Hepatocyte (in vitro differentiated cells): Measurements from ENCODE around the gene TMEM30A. TPM values are rescaled to one million over a fixed set of nuclear protein-coding genes. Genes with fewer than 3 reads are reported as not detected.

ENCODE experiments used
- DNase-seq: peaks from one replicate; pipeline ENCODE4 v3.0.0-alpha.2; 2016; ENCODE audit warnings: low spot score
- H2AFZ ChIP-seq: fragments of 200-600 bp; sonication (generic); 2 replicates; pipeline ENCODE4 v1.6.0; 2016; ENCODE audit warnings: antibody characterized with exemption, mild to moderate bottlenecking
- H3K27ac ChIP-seq: fragments of 200-600 bp; sonication (generic); 2 replicates; pipeline ENCODE4 v1.5.1; 2016; ENCODE audit warnings: mild to moderate bottlenecking
- H3K27me3 ChIP-seq: fragments of 200-600 bp; sonication (generic); 2 replicates; pipeline ENCODE4 v1.6.1; 2016
- H3K36me3 ChIP-seq: fragments of 200-600 bp; sonication (generic); replicated peaks from 2 replicates; pipeline ENCODE4 v1.5.1; 2016; ENCODE audit warnings: low read depth; ENCODE audit not compliant: insufficient read depth
- H3K4me1 ChIP-seq: fragments of 200-600 bp; sonication (generic); 2 replicates; pipeline ENCODE4 v1.5.1; 2016; ENCODE audit warnings: mild to moderate bottlenecking, moderate library complexity; ENCODE audit not compliant: insufficient read depth
- H3K4me2 ChIP-seq: fragments of 200-600 bp; sonication (generic); 2 replicates; pipeline ENCODE4 v1.6.0; 2016
- H3K4me3 ChIP-seq: fragments of 200-600 bp; sonication (generic); 2 replicates; pipeline ENCODE4 v1.5.1; 2016; ENCODE audit warnings: mild to moderate bottlenecking
- H3K79me2 ChIP-seq: fragments of 200-600 bp; sonication (generic); 2 replicates; pipeline ENCODE4 v1.6.0; 2017; ENCODE audit warnings: mild to moderate bottlenecking
- H3K9me2 ChIP-seq: fragments of 200-600 bp; sonication (generic); replicated peaks from 2 replicates; pipeline ENCODE4 v1.6.0; 2017; ENCODE audit warnings: mild to moderate bottlenecking; ENCODE audit not compliant: insufficient read depth
- H3K9me3 ChIP-seq: fragments of 200-600 bp; sonication (generic); 2 replicates; pipeline ENCODE4 v1.5.1; 2016; ENCODE audit warnings: low read depth, mild to moderate bottlenecking
- H4K20me1 ChIP-seq: fragments of 200-600 bp; sonication (generic); 2 replicates; pipeline ENCODE4 v1.6.0; 2016; ENCODE audit warnings: mild to moderate bottlenecking; ENCODE audit not compliant: insufficient read depth, poor library complexity, severe bottlenecking
- CTCF ChIP-seq: fragments of 200-600 bp; sonication (generic); IDR thresholded peaks from 2 replicates; pipeline ENCODE4 v1.5.1; 2016; ENCODE audit warnings: antibody characterized with exemption, mild to moderate bottlenecking; ENCODE audit not compliant: poor library complexity
- EZH2 ChIP-seq: fragments of 200-600 bp; sonication (generic); IDR thresholded peaks from 2 replicates; pipeline ENCODE4 v1.6.1; 2016; ENCODE audit warnings: antibody characterized with exemption, mild to moderate bottlenecking, borderline replicate concordance
- EZH2phosphoT487 ChIP-seq: fragments of 200-600 bp; sonication (generic); IDR thresholded peaks from one replicate; pipeline ENCODE4 v1.6.1; 2018; ENCODE audit warnings: antibody characterized with exemption, mild to moderate bottlenecking, low read depth, moderate library complexity; ENCODE audit not compliant: unreplicated experiment, severe bottlenecking
- WGBS: methylation state at CpG from one replicate; pipeline ENCODE4 v1.1.6; 2016; ENCODE audit warnings: low lambda C conversion rate; ENCODE audit errors: missing lambda C conversion rate; 5-methylcytosine and 5-hydroxymethylcytosine counted together
- polyA plus RNA-seq: library from polyadenylated mRNA; unstranded; fragments of >200 nt; fragmentation: Nextera tagmentation; extraction: Ambion mirVana; gene quantifications from 2 replicates; pipeline ENCODE4 v1.2.1, GENCODE V29; 2016
- total RNA-seq: library from RNA; depleted of rRNA; stranded (reverse); fragments of >200 nt; gene quantifications from 2 replicates; pipeline ENCODE4 v1.2.3, GENCODE V29; 2014

Gene TMEM30A
- total and polyA plus RNA-seq, 2 experiments from 2014 or later, result 71.1 to 165 TPM

- Histone ChIP-seq H3K9me2 (no peaks in the 10 kb centered on the region), H3K27ac (no peak overlapping the region), H3K27me3 (no peaks in the 10 kb centered on the region), H3K36me3 (no peaks in the 10 kb centered on the region), H3K4me1 (no peaks in the 10 kb centered on the region), H3K4me2 (no peak overlapping the region), H4K20me1 (no peaks in the 10 kb centered on the region), H2AFZ (no peak overlapping the region), H3K9me3 (no peaks in the 10 kb centered on the region), H3K79me2 (no peaks in the 10 kb centered on the region), H3K4me3 (no peak overlapping the region)
- WGBS, result 72% methylated on average over 4 of the region's 4 CpGs
- no peak for DNase-seq
- TF ChIP-seq EZH2phosphoT487, result no peak
- no peak for TF ChIP-seq EZH2
- TF ChIP-seq CTCF, result no peak
These were observed 69.3 kb downstream of the TMEM30A start for GRCh38 chr6:75215291-75215690.

- Histone ChIP-seq H3K9me2 (no peaks in the 10 kb centered on the region), H3K4me3 (no peak overlapping the region), H3K79me2 (no peaks in the 10 kb centered on the region), H3K27ac (no peak overlapping the region), H4K20me1 (no peaks in the 10 kb centered on the region), H3K4me2 (no peak overlapping the region), H3K4me1 (no peaks in the 10 kb centered on the region), H3K27me3 (no peaks in the 10 kb centered on the region), H3K36me3 (no peaks in the 10 kb centered on the region), H2AFZ (no peak overlapping the region), H3K9me3 (no peaks in the 10 kb centered on the region)
- 80% methylated on average over 2 of the region's 2 CpGs for WGBS
- DNase-seq, result no peak
- TF ChIP-seq EZH2 (no peak), CTCF (no peak), EZH2phosphoT487 (no peak)
These were observed 70.9 kb downstream of the TMEM30A start for GRCh38 chr6:75213732-75214131.

DNA sequence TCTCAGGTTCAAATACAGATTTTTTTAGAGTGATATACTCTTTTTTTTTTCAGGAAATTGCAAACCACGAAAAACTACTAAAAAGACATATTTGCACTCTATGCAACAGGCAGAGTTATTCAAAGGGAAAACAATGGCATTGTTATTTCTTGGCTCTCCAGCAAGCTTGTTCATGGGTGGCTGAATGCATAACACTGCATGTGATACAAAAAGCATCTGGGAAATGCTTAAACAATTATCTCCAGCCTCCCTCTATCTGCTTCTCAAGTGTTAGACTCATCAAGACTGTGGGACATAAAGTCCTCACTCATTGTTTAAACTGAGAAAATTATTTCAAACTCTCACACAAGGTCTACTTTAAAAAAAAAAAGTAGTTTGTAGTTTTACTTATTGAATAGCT, 71.5 kb downstream of the TMEM30A start:
- H3K4me2 ChIP-seq, result no peak overlapping the region
- H4K20me1 ChIP-seq, result no peaks in the 10 kb centered on the region
- H3K36me3 ChIP-seq, result no peaks in the 10 kb centered on the region
- H3K9me3 ChIP-seq, result no peaks in the 10 kb centered on the region
- H3K27ac ChIP-seq, result no peak overlapping the region
- DNase-seq, result no peak
- TF ChIP-seq EZH2phosphoT487 (no peak), EZH2 (no peak), CTCF (no peak)
- no peaks in the 10 kb centered on the region for H3K79me2 ChIP-seq
- H3K9me2 ChIP-seq, result no peaks in the 10 kb centered on the region
- H3K27me3 ChIP-seq, result peaks cover 6% of the 10 kb centered on the region
- no peak overlapping the region for H3K4me3 ChIP-seq
- WGBS, result 32% methylated on average over 1 of the region's 1 CpG
- H2AFZ ChIP-seq, result no peak overlapping the region
- H3K4me1 ChIP-seq, result peaks cover 6% of the 10 kb centered on the region
